Measurements from ENCODE around the gene DYSF. TPM values are rescaled to one million over a fixed set of nuclear protein-coding genes. Genes with fewer than 3 reads are reported as not detected.

DYSF gene
- polyA plus RNA-seq, 1 experiment = 1.3 TPM

DNA sequence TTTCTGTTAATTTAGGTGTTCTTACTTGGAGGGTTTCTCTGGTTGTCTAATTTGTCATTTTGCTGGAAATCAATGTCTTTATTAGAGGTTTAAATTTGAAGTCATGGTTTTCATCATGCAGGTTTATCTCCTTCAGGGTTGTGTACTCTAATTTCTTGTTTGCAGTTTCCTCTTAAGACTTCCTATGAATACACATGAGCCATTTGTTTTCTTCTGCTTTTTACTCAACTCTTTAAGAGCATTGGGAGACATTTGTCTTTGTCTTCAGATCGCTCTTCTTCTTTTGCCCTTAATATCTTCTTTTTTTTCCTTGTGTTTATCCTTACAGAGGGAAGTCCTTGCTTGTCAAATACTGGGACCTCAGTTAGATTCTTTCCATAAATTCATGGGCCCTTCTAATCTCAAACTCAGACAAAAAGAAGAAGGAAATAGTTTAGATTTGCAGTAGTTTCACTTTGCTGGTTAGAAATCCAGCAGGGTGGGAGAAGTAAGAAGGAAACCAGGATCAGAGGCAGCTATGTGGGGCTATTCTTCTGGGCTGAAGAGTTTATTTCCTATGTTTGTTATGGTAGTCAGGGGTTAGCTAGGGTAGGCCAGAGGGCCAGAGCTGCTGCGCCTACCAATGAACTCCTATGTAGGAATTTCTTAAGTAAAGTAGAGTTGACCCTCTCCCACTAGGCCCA, 176.6 kb downstream of the DYSF start:
- Histone ChIP-seq H3K4me3 (ENCODE audit: low read depth, low read length) (no peak overlapping the region), H3K27me3 (ENCODE audit: control insufficient read depth, insufficient read depth, low read length) (no peaks in the 10 kb centered on the region; the same call in 1 of the 2 replicates), H3K36me3 (ENCODE audit: control insufficient read depth, insufficient read depth, low read length) (no peaks in the 10 kb centered on the region)
- CTCF ChIA-PET = no interaction called here
- no peak for DNase-seq (ENCODE audit: low read depth)
- TF ChIP-seq, protein P1, sequence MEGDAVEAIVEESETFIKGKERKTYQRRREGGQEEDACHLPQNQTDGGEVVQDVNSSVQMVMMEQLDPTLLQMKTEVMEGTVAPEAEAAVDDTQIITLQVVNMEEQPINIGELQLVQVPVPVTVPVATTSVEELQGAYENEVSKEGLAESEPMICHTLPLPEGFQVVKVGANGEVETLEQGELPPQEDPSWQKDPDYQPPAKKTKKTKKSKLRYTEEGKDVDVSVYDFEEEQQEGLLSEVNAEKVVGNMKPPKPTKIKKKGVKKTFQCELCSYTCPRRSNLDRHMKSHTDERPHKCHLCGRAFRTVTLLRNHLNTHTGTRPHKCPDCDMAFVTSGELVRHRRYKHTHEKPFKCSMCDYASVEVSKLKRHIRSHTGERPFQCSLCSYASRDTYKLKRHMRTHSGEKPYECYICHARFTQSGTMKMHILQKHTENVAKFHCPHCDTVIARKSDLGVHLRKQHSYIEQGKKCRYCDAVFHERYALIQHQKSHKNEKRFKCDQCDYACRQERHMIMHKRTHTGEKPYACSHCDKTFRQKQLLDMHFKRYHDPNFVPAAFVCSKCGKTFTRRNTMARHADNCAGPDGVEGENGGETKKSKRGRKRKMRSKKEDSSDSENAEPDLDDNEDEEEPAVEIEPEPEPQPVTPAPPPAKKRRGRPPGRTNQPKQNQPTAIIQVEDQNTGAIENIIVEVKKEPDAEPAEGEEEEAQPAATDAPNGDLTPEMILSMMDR (IDR thresholded peaks at IDR 0.05; ENCODE audit: insufficient read depth, low read depth, low read length) = no peak
- POLR2A ChIA-PET = no interaction called here

DNA sequence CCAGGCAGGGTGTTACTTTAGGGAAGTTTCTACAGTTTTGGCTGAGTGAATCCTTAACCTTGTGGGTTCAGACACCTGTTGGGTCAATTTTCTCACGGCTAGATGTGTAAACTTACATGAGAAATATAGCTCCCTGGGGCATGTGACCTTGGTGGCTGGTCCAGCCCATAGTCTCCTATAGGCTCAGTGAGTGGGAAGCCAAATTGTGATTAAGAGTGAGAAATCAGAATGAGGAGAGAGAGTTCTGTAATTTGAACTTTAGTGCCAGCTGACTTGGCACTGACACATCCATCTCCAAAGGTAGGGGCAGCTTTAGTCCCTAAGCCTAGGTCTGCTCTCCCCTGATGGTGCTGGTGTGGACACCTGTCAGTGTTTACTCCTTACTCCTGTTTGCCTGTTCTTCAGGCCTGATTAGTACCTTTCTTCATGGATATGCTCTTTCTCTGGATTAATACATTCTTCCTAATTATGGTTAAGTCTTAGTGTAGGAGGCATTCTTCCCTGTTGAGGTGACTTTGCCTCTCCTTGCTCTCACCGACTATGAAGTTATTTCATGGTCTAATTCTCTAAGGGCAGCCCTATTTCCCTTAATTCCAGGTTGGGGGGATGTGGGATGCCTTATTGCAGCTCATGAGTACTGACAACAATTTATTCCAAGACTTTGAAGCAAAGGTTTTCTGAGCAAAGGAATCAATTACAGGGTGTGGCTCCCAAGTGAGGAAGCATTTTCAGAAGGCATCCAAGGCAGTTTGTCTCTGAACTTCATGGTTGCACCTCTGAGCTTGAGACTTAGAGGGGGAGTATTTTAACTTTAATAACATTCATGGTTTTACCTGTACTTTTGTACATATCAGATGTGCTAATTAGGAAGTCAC, 177.3 kb downstream of the DYSF start:
- no peaks in the 10 kb centered on the region; the same call in 1 of the 2 replicates for H3K27me3 ChIP-seq (ENCODE audit: control insufficient read depth, insufficient read depth, low read length)
- H3K4me3 ChIP-seq (ENCODE audit: low read depth, low read length) = no peak overlapping the region
- POLR2A ChIA-PET = no interaction called here
- TF ChIP-seq, protein P1 (IDR thresholded peaks at IDR 0.05; ENCODE audit: insufficient read depth, low read depth, low read length) = no peak
- H3K36me3 ChIP-seq (ENCODE audit: control insufficient read depth, insufficient read depth, low read length) = no peaks in the 10 kb centered on the region
- CTCF ChIA-PET = interaction anchor here (1.6 kb wide), 1 partner anchor 78 kb away, joined by 3 read pairs; no protein-coding TSS in a partner anchor
- no peak for DNase-seq (ENCODE audit: low read depth)

DNA sequence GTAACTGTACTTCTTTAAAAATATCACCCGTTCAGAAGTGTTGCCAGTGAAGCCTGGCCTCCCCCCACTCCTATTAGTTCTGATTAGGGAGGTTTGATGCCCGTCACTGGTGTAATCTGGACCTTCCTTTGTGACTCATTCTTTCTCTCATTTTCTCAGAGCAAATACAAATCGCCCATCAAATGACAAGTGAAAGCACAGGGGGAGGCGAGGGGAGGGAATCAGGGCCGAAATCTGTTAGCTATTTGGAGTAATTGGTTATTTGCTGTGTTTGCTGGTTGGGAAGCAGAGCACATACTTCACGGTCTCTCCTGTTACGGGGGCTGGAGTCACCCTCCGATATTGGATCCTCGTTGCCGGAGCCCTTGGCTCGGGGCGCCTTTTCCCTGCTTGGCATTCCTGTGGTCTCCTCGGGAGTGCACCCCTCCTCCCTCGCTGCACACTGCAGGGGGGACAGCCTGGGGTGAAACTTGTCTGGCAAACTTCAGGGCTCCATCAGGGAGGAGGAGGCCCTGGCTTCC, 178.1 kb downstream of the DYSF start:
- H3K4me3 ChIP-seq (ENCODE audit: low read depth, low read length) = no peak overlapping the region; the same call in 1 of the 2 replicates
- CTCF ChIA-PET = interaction anchor here (1.6 kb wide), 1 partner anchor 77 kb away, joined by 3 read pairs; no protein-coding TSS in a partner anchor
- POLR2A ChIA-PET = no interaction called here

DNA sequence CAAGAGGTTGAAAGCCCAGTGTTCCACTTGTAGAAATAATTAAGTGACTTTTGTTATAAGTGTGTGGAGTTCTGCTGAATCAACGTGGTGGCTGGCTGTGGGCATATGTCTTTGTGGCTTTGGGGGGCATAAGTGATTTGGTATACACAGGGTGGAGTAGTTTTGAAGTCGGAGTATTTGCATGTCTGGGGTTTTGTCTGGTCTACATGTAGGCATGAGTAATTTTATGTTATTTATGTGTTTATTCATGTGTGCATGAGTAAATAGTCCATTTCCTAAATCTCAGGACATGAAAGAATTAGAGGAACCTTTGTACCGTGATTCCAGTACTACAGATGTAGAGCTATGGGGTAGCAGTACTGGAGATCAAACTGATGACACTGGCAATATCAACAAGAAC, 179.7 kb downstream of the DYSF start:
- ChIA-PET POLR2A (no interaction called here), CTCF (no interaction called here)
- no peaks in the 10 kb centered on the region for H3K36me3 ChIP-seq (ENCODE audit: control insufficient read depth, insufficient read depth, low read length)
- H3K4me3 ChIP-seq (ENCODE audit: low read depth, low read length) = no peak overlapping the region
- H3K27me3 ChIP-seq (ENCODE audit: control insufficient read depth, insufficient read depth, low read length) = peaks cover 3% of the 10 kb centered on the region; the same call in 1 of the 2 replicates
- no peak for DNase-seq (ENCODE audit: low read depth)
- TF ChIP-seq, protein P1 (IDR thresholded peaks at IDR 0.05; ENCODE audit: insufficient read depth, low read depth, low read length) = no peak

More for the DNA sequence above, 178.1 kb downstream of the DYSF start:
- TF ChIP-seq, protein P1 (IDR thresholded peaks at IDR 0.05; ENCODE audit: insufficient read depth, low read depth, low read length) = no peak
- H3K27me3 ChIP-seq (ENCODE audit: control insufficient read depth, insufficient read depth, low read length) = no peaks in the 10 kb centered on the region; the same call in 1 of the 2 replicates
- peak; percentile 71 for DNase-seq (ENCODE audit: low read depth)
- no peaks in the 10 kb centered on the region for H3K36me3 ChIP-seq (ENCODE audit: control insufficient read depth, insufficient read depth, low read length)

DNA sequence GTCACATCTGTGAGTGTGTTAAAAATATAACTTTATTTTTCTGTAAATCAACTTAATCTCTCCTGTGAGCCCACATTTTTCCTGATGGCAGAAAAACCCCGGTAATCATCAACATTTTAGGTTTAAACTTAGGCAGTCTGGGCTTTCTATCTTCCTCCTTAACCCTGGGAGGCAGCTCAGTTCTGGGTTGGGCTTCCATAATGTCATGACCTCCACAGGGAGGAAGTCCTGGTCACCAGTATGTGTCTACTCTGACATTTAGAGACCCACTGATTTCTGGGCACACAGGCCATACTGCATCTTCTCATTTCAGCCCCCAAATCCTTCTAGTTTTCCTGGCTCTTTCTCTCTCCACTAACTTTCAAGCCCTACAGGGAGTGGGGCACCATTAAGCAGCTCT, 181.2 kb downstream of the DYSF start:
- no peak overlapping the region for H3K4me3 ChIP-seq (ENCODE audit: low read depth, low read length)
- ChIA-PET CTCF (interaction anchor here (0.7 kb wide), 1 partner anchor 21 kb away, joined by 3 read pairs; no protein-coding TSS in a partner anchor), POLR2A (no interaction called here)
- TF ChIP-seq, protein P1 (IDR thresholded peaks at IDR 0.05; ENCODE audit: insufficient read depth, low read depth, low read length) = no peak
- peaks cover 3% of the 10 kb centered on the region; the same call in 1 of the 2 replicates for H3K27me3 ChIP-seq (ENCODE audit: control insufficient read depth, insufficient read depth, low read length)
- H3K36me3 ChIP-seq (ENCODE audit: control insufficient read depth, insufficient read depth, low read length) = no peaks in the 10 kb centered on the region
- no peak for DNase-seq (ENCODE audit: low read depth)
